A673 (cell line): ENCODE measurements around the gene MTARC1.

Source experiments
- EZH2 ChIP-seq: fragments of 200-600 bp; sonication (generic); IDR thresholded peaks from 2 replicates; pipeline ENCODE4 v1.6.1; 2017; ENCODE audit warnings: borderline replicate concordance, low read depth, mild to moderate bottlenecking, mixed read lengths, antibody characterized with exemption, low read length; ENCODE audit not compliant: poor library complexity, severe bottlenecking
- TF ChIP-seq, protein P1 (sequence below): fragments of 300-800, 200-600 bp; sonication (generic); conservative IDR thresholded peaks from 2 replicates; pipeline ENCODE4 v1.5.1; 2017; ENCODE audit warnings: low read depth, mild to moderate bottlenecking, antibody characterized with exemption, low read length, moderate library complexity, mixed read lengths

GRCh38 chr1:220787069-220787619 lies 431 bp downstream of the MTARC1 start:
- TF ChIP-seq, protein P1, sequence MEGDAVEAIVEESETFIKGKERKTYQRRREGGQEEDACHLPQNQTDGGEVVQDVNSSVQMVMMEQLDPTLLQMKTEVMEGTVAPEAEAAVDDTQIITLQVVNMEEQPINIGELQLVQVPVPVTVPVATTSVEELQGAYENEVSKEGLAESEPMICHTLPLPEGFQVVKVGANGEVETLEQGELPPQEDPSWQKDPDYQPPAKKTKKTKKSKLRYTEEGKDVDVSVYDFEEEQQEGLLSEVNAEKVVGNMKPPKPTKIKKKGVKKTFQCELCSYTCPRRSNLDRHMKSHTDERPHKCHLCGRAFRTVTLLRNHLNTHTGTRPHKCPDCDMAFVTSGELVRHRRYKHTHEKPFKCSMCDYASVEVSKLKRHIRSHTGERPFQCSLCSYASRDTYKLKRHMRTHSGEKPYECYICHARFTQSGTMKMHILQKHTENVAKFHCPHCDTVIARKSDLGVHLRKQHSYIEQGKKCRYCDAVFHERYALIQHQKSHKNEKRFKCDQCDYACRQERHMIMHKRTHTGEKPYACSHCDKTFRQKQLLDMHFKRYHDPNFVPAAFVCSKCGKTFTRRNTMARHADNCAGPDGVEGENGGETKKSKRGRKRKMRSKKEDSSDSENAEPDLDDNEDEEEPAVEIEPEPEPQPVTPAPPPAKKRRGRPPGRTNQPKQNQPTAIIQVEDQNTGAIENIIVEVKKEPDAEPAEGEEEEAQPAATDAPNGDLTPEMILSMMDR: no peak
- peak; percentile 0 for TF ChIP-seq EZH2
